Occipital lobe (tissue), 2 donors: ENCODE data around the gene PCAT6. TPM values are rescaled to one million over a fixed set of nuclear protein-coding genes. Genes with fewer than 3 reads are reported as not detected.
"Not testable (repeated sequence)": the region's sequence is repeated elsewhere in the genome, so short reads cannot be mapped to it uniquely, and the experiment has no call there.

Experiments used
- DNase-seq: peaks from one replicate; lab custom pipeline; 2025; lab: John Stamatoyannopoulos, UW
- total RNA-seq: library from RNA; depleted of rRNA; stranded (reverse); fragments of >200 nt; gene quantifications from one replicate; pipeline ENCODE4 v1.2.3, GENCODE V29; 2014

Gene PCAT6
- total RNA-seq, 1 donor from 2014 or later: not detected

DNA sequence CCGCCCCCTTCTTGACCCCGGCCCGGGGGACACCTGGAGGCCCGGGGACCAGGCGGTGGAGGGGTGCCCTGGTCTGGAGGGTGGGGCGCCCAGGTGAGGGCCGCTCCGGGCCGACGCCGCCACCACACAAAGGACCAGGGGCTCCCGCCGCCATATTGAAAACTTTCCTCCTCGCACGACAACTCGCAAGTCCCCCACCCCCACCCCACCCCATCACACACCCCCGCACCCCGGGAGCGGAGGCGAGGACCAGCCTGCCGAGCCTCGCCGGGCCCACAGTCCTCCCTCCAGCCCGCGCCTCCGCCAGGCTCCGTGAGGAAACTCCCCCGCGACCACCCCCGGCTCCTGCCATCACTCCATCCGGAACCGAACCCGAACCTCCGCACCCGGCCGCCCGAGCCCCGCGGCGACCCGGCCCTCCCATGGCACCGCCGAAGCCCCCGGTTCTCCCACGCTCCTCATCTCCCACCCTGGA is 3.3 kb upstream of the PCAT6 start:
- peak; percentile 24 for DNase-seq

DNA sequence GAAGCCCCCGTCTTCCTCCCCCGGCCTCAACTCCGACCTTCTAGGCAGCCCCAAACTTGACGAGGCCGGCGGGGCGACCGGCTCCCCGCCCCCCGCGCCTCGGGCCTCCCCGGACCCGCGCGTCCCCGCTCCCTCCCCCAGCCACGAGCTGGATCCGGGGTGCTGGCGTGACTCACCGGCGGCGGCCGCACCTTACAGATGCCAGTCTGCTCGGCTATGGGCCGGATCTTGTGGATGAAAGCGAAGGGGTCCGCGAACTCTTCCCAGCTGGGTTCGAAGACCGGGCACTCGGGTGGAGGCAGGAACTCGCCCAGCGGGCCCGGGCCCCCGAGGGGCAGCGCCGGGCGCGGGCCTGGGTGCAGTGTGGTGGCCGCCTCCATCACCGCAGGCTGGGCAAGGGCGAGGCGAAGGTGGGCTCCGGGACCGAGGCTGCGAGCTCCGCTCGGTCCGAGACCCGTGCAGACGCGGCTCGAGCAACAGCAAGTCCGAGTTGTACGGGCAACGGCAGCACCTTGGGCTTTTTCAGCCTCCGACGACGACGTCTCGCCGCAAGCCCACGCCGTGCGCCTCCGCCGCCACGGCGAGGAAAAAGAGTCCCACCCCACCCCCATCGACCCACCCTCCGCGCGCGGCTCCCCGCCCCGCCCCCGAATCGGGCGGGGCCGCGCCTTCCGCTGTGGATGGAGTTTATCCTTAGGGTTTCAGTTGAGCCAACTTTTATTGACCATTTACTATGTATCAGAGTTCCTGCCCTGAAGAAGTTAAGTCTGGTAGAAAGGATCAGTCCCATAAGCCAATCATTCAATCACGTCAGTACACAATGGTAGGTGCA is 2.6 kb upstream of the PCAT6 start, which contains the start of gene KDM5B:
Gene KDM5B, minus strand, starts transcription at position 496 of the 832 bp plus-strand sequence. Its CDS starts 116 bp downstream, at position 380.
- DNase-seq: peak; percentile 54

DNA sequence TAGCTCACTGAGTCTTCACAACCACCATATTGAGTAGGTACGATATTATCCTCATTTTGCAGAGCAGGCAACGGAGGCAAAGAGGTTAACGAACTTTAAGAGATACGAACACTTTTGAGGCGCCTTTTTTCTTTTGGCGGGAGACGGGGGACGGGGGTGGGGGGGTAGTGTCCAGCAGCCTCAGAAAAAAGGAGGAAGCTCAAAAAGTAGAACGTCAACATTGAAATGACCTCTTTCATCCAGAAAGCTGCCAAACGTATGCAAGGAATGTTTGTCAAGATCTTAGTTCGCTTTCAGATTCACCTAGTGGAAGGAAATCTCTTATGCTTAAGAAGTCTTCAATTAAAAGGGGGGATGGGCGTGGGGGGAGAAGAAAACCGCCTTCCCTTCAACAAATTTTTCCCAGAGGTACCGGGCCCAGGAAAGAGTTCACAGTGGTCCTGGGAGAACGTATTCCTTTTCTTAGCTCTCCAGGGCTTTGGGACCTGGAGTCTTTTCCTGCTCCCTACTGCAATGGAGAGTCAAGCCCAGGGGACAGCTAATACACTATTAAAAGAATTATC is 1.1 kb upstream of the PCAT6 start:
- no peak for DNase-seq

DNA sequence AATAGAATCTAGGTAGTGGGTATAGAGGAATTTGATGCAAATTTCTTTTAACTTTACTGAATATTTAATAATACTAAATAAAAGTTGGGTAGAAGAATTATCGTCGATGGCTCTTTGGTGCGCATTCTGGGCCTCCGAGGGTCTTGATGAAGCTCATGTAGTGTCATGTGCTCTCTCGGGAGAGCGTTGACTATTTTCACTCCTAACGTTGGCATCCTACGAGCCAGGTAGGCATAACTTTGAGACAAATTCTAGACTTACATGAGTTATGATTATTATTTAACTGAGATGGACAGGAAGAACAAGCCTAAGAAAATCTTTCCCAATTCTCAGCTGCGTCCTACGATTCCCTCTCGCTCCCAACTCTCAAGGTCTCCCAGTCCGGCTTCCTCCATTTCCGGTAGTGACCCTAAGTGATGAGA is 550 bp upstream of the PCAT6 start:
- no peak for DNase-seq

DNA sequence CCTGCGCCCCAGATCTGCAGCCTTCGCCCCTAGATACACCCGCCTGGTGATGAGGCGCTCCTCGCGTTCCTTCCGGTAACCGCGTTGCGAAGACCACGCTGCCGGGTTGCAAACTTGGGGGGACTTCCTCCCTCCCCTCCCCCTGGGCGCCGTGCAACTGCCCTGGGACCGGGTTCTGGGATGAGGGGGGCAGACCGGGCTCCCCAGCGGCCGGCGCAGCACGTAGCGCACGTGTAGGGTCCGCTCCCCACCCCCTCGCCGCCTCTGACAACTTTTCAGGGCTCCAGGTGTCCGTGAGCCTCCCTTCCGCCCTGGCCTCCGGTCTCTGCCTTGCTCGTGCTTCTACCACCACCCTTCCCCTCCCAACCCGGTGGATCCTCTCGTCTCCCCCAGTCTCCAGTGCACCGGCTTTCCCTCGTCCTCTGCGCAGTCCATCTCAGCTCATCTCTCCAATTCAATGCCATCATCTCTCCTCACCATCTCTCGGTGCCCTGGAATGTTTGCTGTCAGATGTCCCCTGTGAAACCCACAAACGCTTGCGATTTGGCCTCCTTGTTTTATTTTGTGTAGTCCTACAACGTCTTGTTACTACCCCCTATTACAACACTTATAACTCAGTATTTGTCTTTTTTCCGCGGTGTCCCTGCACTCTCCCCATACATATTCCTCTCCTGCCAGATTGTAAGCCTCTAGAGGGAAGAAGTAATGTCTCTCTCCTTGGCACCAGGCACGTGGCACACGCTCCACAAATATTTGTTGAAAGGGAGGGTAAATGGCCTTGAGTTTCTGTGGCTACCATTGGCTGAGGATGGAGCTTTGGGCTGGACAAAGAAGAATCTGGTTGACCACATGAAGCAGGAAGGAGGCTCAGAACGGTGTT is 782 bp downstream of the PCAT6 start:
- DNase-seq: peak; percentile 20

DNA sequence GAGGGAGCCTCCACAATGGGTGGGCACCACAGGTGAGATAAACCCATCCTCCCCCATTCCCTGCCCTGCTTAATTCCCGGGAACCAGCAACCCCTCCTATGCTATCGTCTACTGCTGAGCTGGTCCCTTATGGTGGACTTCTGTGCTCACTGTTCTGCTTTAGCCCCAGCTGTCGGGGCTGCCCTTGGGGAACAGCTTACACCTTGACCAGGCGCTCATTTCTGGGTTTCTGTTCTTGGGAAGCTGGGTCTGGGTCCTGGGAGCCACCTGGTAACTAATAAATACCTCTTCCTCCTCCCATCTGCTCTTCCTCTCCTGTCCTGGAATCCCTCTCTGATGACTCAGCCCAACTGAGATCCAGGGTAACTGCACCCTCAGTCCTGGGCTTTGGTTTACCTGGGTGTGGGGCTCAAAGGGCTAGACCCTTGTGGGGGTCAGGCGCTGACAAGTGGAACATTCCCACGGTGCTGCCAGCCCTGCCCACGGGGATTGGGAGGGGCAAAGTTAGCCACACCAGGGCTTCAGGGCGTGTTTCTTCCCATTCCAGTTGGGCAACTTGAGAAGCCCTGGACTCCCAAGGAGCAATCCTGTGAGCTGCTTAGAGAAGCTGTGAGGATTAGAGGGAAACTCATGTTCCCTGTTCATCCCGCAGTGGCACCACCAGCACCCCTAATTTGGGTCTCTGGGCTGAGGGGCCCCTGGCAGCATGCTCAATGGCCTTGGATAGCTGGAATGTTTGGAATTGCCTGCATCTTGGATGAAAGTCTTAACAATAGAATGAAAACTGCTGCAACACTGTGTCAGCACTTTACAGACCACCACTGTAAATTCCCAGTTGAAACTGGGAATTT is 1.6 kb downstream of the PCAT6 start:
- DNase-seq: no peak

DNA sequence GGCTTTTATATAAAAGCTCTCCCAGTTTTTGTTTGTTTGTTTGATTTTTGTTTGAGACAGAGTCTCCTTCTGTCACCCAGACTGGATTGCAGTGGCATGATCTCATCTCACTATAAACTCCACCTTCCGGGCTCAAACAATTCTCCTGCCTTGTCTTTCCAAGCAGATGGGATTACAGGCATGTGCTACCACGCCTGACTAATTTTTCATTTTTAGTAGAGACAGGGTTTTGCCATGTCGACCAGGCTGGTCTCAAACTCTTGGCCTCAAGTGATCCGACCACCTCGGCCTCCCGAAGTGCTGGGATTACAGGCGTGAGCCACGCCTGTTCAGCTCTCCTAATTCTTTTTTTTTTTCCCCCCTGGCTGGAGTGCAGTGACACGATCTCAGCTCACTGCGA is 4.4 kb downstream of the PCAT6 start:
- DNase-seq: no peak

DNA sequence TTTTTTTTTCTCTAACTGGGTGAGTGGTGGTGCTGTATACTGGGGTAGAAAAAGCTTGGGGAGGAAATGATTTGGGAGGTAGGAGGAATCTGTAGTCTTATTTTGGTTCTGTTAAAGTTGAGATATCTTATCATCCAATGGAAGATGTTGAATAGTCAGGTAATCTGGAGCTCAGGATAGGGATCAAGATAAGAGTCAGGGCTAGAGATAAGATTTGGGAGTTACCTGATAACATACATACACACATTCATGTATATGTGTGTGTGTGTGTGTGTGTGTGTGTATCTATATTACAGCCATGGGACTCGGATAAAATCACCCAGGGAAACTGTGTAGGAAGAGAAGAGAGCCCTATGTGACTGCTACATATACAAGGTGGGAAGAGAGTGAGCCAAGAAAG is 8.1 kb downstream of the PCAT6 start:
- DNase-seq: no peak

DNA sequence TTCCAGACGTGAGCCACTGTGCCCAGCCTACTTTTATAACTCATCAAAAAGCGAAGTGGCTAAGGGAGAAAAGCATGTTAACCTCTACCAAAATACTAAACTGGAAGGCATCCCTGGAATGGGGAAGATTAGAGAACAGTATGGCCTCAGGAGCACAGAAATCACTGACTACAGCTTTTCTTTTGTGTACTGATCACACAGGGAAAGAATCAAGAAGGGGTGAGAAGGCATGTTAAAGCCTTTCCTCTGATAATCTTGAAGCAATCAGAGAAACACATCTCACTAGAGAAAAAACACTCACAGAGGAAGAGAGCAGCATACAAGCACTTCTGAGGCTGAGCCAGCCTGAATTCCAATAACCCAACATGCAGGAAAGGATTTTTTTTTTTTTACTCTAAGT is 10.7 kb downstream of the PCAT6 start:
- no peak for DNase-seq

DNA sequence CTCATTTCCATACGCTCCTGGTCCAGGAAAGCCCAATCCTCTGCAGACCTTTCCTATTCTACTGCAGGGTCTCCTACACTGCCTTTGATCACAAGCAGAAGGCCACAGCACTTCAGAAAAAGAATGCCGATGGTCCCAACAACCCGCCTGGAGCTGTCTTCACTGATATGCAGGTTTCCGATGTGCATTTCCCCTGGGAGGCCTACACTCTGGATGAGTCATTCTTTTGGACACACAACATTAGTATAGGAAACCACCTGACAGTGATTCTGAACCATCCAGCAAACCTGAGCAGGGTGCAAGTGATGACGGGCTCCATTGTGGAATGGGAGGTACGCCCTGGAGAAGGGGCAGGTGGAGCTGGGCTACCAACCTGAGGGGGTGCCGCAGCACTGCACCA is 15.0 kb downstream of the PCAT6 start:
- no peak for DNase-seq

DNA sequence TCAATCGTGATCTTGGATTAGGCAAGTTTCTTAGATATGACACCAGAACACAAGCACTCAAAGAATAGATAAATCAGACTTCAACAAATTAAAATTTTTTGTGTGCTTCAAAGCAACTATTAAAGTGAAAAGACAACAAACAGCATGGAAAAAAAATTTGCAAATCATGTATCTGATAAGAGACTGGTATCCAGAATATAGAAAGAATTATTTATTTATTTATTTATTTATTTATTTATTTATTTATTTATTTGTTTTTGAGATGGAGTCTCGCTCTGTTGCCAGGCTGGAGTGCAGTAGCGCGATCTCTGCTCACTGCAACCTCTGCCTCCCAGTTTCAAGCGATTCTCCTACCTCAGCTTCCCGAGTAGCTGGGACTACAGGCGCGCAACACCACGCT is 18.5 kb downstream of the PCAT6 start:
- DNase-seq: not testable (repeated sequence)

DNA sequence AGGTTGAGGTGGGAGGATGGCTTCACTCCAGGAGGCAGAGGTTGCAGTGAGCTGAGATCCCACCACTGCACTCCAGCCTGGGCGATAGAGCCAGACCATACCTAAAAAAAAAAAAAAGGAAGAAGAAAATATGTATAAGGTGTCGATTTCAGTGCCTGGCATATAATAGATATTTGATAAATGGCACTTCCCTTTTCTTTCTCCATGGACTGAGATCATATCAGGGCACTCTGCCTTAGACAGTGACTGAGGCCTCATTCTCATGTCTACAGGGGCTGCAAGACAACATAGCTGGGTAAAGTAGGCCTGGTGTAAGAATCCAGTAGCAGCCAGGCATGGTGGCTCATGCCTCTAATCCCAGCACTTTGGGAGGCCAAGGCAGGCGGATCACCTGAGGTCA is 21.2 kb downstream of the PCAT6 start:
- DNase-seq: no peak

DNA sequence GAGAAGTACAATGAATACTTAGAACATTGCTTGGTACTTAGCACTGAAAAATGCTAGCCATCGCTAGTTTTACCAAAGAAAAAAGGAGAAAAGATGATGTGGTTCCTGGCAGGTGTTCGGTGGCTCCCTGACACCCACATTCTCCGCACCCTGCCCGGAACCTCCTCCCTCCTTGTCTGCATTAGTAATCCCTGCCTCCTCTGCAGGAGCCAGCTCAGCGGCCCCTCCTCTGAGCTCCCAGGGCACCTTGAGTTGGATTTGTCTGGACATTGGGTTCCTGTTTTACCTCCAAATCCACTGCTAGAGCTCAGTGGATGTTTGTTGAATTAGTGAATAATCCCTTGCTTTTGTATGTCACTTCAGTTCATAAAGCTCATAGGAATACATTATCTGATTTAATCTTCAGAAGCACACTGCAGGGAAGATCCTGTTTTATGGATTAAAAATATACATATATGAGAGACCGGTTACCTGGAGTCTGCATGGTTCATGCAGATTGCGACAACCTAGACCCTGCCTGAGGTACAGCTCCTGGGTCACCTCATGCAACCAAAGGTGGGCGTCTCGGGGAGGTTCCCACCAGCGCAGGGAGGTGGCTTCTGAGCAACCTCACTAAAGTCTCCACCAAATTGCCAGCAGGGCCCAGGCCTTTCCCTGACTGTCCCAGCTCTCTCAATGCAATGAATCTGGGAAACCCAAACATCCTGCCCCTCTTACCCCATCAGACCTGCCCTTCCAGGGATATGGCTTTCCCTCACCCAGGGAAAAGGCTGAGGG is 24.2 kb downstream of the PCAT6 start:
- DNase-seq: peak; percentile 39

DNA sequence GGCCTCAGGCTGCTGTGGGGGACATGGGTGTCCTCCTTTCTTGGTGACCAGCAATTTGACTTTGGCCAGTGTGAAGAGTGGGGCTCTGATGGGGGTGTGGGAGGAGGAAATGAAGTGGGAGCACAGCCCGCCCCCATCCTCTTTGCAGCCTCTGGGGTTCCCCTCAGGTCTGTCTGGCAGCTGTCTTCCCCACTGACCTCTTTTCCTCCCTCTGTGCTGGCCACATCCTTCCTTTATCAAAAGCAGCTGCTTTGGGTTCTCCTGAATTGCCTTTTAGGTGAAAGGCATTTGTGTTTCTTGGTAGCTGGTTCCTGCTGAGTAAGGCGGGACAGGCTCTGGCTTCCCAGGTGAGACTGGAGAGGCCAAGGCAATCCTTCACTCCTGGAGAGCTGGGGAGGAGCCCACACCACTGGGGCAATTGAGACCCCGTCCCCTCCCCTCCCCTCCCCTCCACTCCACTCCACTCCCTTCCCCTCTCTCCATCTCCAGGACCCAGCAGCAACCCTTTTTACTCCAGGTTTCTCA is 24.9 kb downstream of the PCAT6 start:
- no peak for DNase-seq

DNA sequence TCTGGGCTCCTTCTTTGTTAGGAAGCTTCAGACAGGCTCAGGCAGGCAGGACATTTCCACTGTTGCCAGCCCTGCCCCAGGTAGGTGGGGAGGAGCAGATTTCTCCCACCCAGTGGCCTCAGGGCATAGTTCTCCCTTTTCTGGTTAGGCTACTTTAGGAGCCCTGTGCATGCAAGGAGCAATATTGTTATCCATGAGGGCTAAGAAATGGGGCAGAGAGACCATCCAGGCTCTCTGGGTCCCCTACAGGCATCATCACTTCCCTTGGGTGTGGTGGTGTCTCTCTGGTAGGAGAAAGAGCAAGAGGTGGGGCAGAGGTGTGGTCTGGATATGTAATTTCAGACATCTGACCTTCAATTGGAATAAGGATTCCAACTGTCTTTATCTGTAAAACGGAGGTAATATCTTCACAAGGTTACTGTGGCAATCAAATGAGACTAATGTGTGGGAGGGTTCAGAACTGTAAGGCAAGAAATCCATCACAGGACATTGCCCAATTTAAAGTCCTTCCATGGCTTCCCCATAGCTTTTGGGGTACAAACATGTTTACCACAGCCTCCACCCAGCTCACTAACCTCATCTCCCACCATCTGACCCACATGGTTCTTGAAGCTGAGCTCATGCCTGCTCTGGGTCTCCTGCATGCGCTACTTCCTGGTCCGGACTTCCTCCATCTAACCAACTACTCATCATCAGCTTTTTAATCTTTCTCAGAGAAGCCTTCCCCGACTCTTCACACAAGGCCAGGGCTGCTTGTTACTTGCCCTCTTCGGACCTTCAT is 26.1 kb downstream of the PCAT6 start:
- no peak for DNase-seq

DNA sequence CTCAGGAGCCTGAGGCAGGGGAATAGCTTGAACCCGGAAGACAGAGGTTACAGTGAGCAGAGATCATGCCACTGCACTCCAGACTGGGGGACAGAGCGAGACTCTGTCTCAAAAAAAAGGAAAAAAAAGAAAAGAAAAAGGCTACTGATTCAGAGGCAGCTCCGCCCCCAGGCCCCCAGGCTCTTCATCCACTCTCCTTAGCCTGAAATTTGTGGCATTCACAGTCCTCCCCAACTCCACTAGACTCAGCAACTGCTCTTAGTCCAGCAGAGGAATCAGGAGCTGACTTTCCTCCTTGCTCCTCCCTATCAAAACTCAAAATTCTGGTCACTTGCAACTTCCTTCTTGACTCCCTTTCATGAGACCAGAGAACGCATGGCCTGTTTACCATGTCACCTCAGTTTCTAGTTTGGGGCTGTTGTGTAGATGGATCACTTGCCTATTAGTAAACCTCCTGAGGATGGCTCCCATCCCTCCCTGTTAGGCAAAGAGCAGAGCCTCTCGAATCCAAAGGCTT is 27.1 kb downstream of the PCAT6 start:
- no peak for DNase-seq

DNA sequence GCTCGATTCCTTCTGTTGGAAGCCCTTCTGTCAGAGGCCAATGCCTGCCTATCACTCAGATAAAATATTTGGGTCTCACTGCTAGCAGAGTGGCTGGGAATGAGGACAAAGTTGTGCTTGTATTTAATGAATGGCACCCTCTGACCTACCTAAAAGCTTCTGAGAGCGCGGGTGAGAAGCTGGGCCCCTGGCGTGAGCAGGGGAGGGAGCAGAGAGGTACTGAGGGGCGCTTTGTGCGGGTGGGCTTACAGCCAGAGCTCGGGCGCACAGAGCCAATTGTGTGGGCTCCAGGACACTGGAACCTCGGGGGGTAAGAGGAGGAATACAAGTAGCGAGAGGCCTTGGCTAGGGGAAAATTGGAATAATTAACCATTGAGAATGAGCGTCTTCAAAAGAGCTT is 32.3 kb downstream of the PCAT6 start:
- no peak for DNase-seq

DNA sequence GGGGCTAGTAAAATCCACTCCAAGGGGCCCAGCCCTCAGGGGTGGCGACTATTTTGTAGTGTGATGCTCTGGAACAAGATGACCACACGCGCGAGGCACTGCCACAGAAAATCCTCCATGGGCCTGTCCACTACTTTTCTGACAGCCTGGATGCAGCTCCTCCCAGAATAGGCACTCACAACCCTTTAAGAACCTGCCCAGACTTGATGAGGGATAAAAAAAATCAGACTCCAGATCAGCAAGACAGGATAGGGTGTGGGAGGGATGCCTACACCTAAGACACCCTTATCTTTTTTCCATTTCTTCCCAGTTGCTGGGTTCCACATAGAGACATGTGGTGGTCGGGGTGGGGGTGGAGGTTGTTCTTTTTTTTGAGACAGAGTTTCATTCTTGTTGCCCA is 33.5 kb downstream of the PCAT6 start:
- DNase-seq: no peak

DNA sequence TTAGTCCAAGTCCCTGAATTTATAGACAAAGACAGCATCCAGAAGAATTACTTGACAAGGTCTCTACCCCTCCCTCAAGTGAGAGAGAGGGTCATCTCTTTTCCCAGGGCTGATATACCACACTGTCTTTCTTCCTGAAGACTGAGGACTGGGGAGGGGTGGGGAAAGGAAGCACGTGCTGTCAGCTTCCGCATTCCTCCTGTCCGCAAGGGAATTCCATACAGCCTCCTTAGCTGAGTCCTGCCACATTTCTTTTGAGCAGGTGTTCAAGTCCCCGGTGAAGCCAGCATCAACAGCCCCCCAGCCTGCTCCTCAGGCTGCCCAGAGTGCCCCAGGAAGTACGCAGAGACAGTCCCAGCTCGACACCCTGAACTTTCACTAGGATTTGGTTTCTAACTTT is 34.2 kb downstream of the PCAT6 start:
- no peak for DNase-seq
